Astrocyte (in vitro differentiated cells and primary cell): ENCODE results near the gene MGAT5. TPM values are rescaled to one million over a fixed set of nuclear protein-coding genes. Genes with fewer than 3 reads are reported as not detected.

ENCODE experiments used
- DNase-seq: peaks from one replicate; pipeline ENCODE4 v3.0.0-alpha.2; 2010; ENCODE audit warnings: low read depth
- FAIRE-seq: peaks from 2 replicates; lab custom pipeline; 2011; peaks lifted over from hg19 to GRCh38; lab: Jason Lieb, UNC
- H2AFZ ChIP-seq: 2 replicates; pipeline ENCODE4 v1.6.0; 2012; ENCODE audit warnings: low read depth, low read length, inconsistent platforms
- H3K27ac ChIP-seq: 2 replicates; pipeline ENCODE4 v1.5.1; 2011; ENCODE audit warnings: low read depth, low read length, inconsistent platforms
- H3K27me3 ChIP-seq: 2 replicates; pipeline ENCODE4 v1.6.0; 2011; ENCODE audit warnings: low read length, inconsistent platforms; ENCODE audit not compliant: insufficient read depth
- H3K36me3 ChIP-seq: 2 replicates; pipeline ENCODE4 v1.5.1; 2011; ENCODE audit warnings: low read length, inconsistent platforms; ENCODE audit not compliant: insufficient read depth
- H3K4me1 ChIP-seq: 2 replicates; pipeline ENCODE4 v1.5.1; 2011; ENCODE audit warnings: low read length, inconsistent platforms; ENCODE audit not compliant: insufficient read depth
- H3K4me2 ChIP-seq: 2 replicates; pipeline ENCODE4 v1.6.0; 2012; ENCODE audit warnings: low read length, inconsistent platforms
- H3K4me3 ChIP-seq: 2 replicates; pipeline ENCODE4 v1.5.1; 2011; ENCODE audit warnings: low read depth, mild to moderate bottlenecking, low read length, inconsistent platforms; ENCODE audit not compliant: insufficient read depth
- H3K79me2 ChIP-seq: 2 replicates; pipeline ENCODE4 v1.6.0; 2012; ENCODE audit warnings: mild to moderate bottlenecking, low read length, inconsistent platforms; ENCODE audit not compliant: insufficient read depth
- H3K9ac ChIP-seq: 2 replicates; pipeline ENCODE4 v1.6.0; 2012; ENCODE audit warnings: mild to moderate bottlenecking, low read length, inconsistent platforms
- H3K9me3 ChIP-seq: 2 replicates; pipeline ENCODE4 v1.5.1; 2012; ENCODE audit warnings: low read depth, mild to moderate bottlenecking, low read length, inconsistent platforms; ENCODE audit not compliant: insufficient read depth
- H4K20me1 ChIP-seq: 2 replicates; pipeline ENCODE4 v1.6.0; 2012; ENCODE audit warnings: low read length, inconsistent platforms; ENCODE audit not compliant: insufficient read depth
- H3K27ac Mint-ChIP-seq: one replicate; pipeline ENCODE4 v1.8.0; 2021; ENCODE audit warnings: mild to moderate bottlenecking, mixed read lengths; ENCODE audit not compliant: unreplicated experiment
- H3K27me3 Mint-ChIP-seq: one replicate; pipeline ENCODE4 v1.8.0; 2021; ENCODE audit warnings: low read depth, mixed read lengths; ENCODE audit not compliant: unreplicated experiment
- H3K36me3 Mint-ChIP-seq: one replicate; pipeline ENCODE4 v1.8.0; 2021; ENCODE audit warnings: low read depth, mixed read lengths; ENCODE audit not compliant: unreplicated experiment
- H3K4me1 Mint-ChIP-seq: one replicate; pipeline ENCODE4 v1.8.0; 2021; ENCODE audit warnings: low read depth, mixed read lengths; ENCODE audit not compliant: unreplicated experiment
- H3K4me3 Mint-ChIP-seq: one replicate; pipeline ENCODE4 v1.8.0; 2021; ENCODE audit warnings: mild to moderate bottlenecking, moderate library complexity, mixed read lengths; ENCODE audit not compliant: unreplicated experiment
- H3K9me3 Mint-ChIP-seq: one replicate; pipeline ENCODE4 v1.8.0; 2021; ENCODE audit warnings: mild to moderate bottlenecking, mixed read lengths; ENCODE audit not compliant: unreplicated experiment
- CTCF ChIP-seq: IDR thresholded peaks from 2 replicates; pipeline ENCODE4 v1.5.1; 2011; ENCODE audit warnings: low read depth, mild to moderate bottlenecking, inconsistent platforms, low read length, moderate library complexity; ENCODE audit not compliant: insufficient read depth
- EZH2 ChIP-seq: IDR thresholded peaks from 2 replicates; pipeline ENCODE4 v1.6.1; 2012; ENCODE audit warnings: mild to moderate bottlenecking, low read length, inconsistent platforms; ENCODE audit not compliant: insufficient read depth
- total RNA-seq: library from RNA; stranded (reverse); gene quantifications from 2 replicates; pipeline ENCODE4 v1.2.1, GENCODE V29; 2021

MGAT5 gene
- total RNA-seq, 1 donor from 2014 or later = 80.2 TPM

- Mint-ChIP-seq H3K4me1 (no peaks in the 10 kb centered on the region), H3K4me3 (no peak overlapping the region), H3K36me3 (peaks cover 13% of the 10 kb centered on the region), H3K27ac (no peak overlapping the region), H3K27me3 (no peaks in the 10 kb centered on the region), H3K9me3 (no peaks in the 10 kb centered on the region)
- Histone ChIP-seq H4K20me1 (no peaks in the 10 kb centered on the region), H3K4me1 (no peaks in the 10 kb centered on the region), H3K4me3 (no peak overlapping the region), H3K36me3 (no peaks in the 10 kb centered on the region), H2AFZ (no peak overlapping the region), H3K9ac (no peak overlapping the region), H3K27ac (no peak overlapping the region), H3K4me2 (no peak overlapping the region), H3K27me3 (no peaks in the 10 kb centered on the region), H3K9me3 (no peaks in the 10 kb centered on the region), H3K79me2 (no peaks in the 10 kb centered on the region)
- DNase-seq = no peak
- no peak for FAIRE-seq
- TF ChIP-seq CTCF (no peak), EZH2 (no peak)
Observed at GRCh38 chr2:134331081-134331480, 77.2 kb downstream of the MGAT5 start.

GRCh38 chr2:134333646-134334189 is 79.8 kb downstream of the MGAT5 start:
- Mint-ChIP-seq H3K9me3 (no peaks in the 10 kb centered on the region), H3K27ac (no peak overlapping the region), H3K4me1 (no peaks in the 10 kb centered on the region), H3K36me3 (peaks cover 11% of the 10 kb centered on the region), H3K4me3 (no peak overlapping the region), H3K27me3 (no peaks in the 10 kb centered on the region)
- Histone ChIP-seq H4K20me1 (no peaks in the 10 kb centered on the region), H3K4me2 (no peak overlapping the region), H3K9ac (no peak overlapping the region), H3K4me3 (no peak overlapping the region), H3K27ac (no peak overlapping the region), H3K79me2 (no peaks in the 10 kb centered on the region), H3K27me3 (no peaks in the 10 kb centered on the region), H2AFZ (no peak overlapping the region), H3K36me3 (no peaks in the 10 kb centered on the region), H3K4me1 (no peaks in the 10 kb centered on the region), H3K9me3 (no peaks in the 10 kb centered on the region)
- TF ChIP-seq EZH2 (no peak), CTCF (no peak)
- no peak for FAIRE-seq
- no peak for DNase-seq

- no peaks in the 10 kb centered on the region for H3K9me3 ChIP-seq
- H3K27me3 ChIP-seq = no peaks in the 10 kb centered on the region
- H3K4me1 ChIP-seq = no peaks in the 10 kb centered on the region
- FAIRE-seq = no peak
- Mint-ChIP-seq H3K4me3 (no peak overlapping the region), H3K9me3 (no peaks in the 10 kb centered on the region), H3K36me3 (peaks cover 9% of the 10 kb centered on the region), H3K4me1 (no peaks in the 10 kb centered on the region), H3K27ac (no peak overlapping the region), H3K27me3 (no peaks in the 10 kb centered on the region)
- H3K4me3 ChIP-seq = no peak overlapping the region
- no peak overlapping the region for H3K27ac ChIP-seq
- H3K9ac ChIP-seq = no peak overlapping the region
- no peak overlapping the region for H2AFZ ChIP-seq
- no peak overlapping the region for H3K4me2 ChIP-seq
- no peak for DNase-seq
- no peak for TF ChIP-seq CTCF
- TF ChIP-seq EZH2 = no peak
- H3K36me3 ChIP-seq = no peaks in the 10 kb centered on the region
- no peaks in the 10 kb centered on the region for H4K20me1 ChIP-seq
- no peaks in the 10 kb centered on the region for H3K79me2 ChIP-seq
Observed at GRCh38 chr2:134334542-134335353, 80.9 kb downstream of the MGAT5 start.
